Measurements from ENCODE around the gene UBE2C.

- no peak for TF ChIP-seq POLR2AphosphoS5 (IDR thresholded peaks at IDR 0.05)
- no peak for TF ChIP-seq CTCF (IDR thresholded peaks at IDR 0.05)
These were observed 51.4 kb downstream of the UBE2C start for GRCh38 chr20:45863543-45864470.

Measured in suprapubic skin (tissue), 3 donors.